Gastrocnemius medialis (tissue), 4 donors: ENCODE data around the gene HMG20A.

ENCODE experiments used
- POLR2A ChIP-seq, 2 donors: fragments of 450-650 bp; IDR thresholded peaks; one replicate each; pipeline ENCODE4 v1.6.1; 2017; ENCODE audit warnings: antibody characterized with exemption in 2 of 2, mild to moderate bottlenecking in 2 of 2, moderate library complexity in 2 of 2
- TF ChIP-seq, protein P1 (sequence below), 5 experiments: fragments of 450-650 bp in 3 of 5; fragments of 200-600 bp in 2 of 5; sonication (generic) in 2 of 5; IDR thresholded peaks in 4 of 5; conservative IDR thresholded peaks in 1 of 5; 1 replicate in 4 of 5; 2 replicates in 1 of 5; pipeline ENCODE4 v1.5.1; 2016 to 2019; ENCODE audit warnings: antibody characterized with exemption in 5 of 5, mild to moderate bottlenecking in 3 of 5, moderate library complexity in 3 of 5

DNA sequence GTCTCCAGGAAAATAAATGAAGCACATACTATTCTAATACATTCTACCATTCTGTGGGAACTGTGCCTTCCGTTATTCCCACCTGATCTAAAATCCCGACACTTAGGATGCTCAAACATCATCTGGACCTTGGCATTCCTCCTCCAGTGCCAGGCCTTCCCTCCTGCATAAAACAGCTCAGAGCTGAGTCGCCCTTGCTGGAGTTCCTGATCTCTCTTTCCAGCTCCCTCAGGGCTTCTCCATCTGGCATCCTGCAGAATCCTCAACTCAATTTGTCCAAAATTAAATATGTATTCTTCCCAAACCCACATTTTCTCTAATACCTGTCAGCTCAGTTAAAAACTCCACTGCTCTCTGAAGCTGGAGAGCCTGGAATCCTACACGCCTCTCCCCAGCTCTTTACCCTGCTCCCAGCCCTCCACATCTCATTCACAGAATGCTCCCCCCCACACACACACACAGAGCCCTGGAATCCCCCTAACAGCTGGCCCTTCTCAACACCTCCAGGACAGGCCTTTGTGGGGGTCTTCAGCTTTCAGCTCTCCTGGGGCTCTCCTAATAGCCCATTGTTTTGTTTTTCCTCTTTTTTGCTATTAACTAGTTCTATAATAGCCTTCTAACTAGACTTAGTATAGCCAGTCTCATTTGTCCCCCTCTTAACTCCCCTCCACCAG, 78.5 kb downstream of the HMG20A start:
- TF ChIP-seq, protein P1, sequence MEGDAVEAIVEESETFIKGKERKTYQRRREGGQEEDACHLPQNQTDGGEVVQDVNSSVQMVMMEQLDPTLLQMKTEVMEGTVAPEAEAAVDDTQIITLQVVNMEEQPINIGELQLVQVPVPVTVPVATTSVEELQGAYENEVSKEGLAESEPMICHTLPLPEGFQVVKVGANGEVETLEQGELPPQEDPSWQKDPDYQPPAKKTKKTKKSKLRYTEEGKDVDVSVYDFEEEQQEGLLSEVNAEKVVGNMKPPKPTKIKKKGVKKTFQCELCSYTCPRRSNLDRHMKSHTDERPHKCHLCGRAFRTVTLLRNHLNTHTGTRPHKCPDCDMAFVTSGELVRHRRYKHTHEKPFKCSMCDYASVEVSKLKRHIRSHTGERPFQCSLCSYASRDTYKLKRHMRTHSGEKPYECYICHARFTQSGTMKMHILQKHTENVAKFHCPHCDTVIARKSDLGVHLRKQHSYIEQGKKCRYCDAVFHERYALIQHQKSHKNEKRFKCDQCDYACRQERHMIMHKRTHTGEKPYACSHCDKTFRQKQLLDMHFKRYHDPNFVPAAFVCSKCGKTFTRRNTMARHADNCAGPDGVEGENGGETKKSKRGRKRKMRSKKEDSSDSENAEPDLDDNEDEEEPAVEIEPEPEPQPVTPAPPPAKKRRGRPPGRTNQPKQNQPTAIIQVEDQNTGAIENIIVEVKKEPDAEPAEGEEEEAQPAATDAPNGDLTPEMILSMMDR (IDR thresholded peaks at IDR 0.05 in 4 of 5, conservative IDR thresholded peaks at IDR 0.05 in 1 of 5): no peak
- no peak for TF ChIP-seq POLR2A (IDR thresholded peaks at IDR 0.05)
